Measurements from ENCODE around the gene DYNC1LI2. TPM values are rescaled to one million over a fixed set of nuclear protein-coding genes. Genes with fewer than 3 reads are reported as not detected.

DYNC1LI2 gene
- total and polyA plus RNA-seq, 4 donors = 137 to 194 (median 175) TPM

DNA sequence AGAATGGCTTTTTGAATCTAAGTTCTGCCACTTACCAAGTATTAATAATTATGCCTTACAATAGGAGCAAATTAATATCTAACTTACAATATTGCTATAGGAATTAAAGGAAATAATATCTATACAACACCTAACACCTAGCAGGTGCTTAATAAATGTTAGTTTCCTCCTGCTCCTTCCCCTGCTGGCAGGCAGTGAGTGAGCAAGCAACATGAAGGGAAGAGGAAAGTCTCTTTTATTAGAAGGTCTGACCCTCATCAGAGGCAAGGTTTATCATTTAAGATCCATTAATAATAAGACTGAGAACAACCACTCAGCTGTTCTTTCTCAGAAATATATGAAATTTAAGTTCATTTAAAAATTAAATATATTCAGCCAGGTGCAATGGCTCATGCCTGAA, 6.7 kb upstream of the DYNC1LI2 start:
- DNase-seq (ENCODE audit: low read depth in 4 of 6, low spot score in 6 of 6) = no peak
- H3K9me3 ChIP-seq (ENCODE audit: control insufficient read depth, insufficient read depth, low read length) = no peaks in the 10 kb centered on the region
- H3K4me1 ChIP-seq (ENCODE audit: control insufficient read depth, insufficient read depth, low read length) = no peaks in the 10 kb centered on the region
- no peak overlapping the region for H3K4me3 ChIP-seq (ENCODE audit: low read depth, low read length)
- no peaks in the 10 kb centered on the region for H3K36me3 ChIP-seq (ENCODE audit: control insufficient read depth, insufficient read depth, low read length)
- no peak overlapping the region for H3K27ac ChIP-seq (ENCODE audit: low read depth, low read length)
- no peaks in the 10 kb centered on the region for H3K27me3 ChIP-seq (ENCODE audit: control insufficient read depth, insufficient read depth, low read length)

DNA sequence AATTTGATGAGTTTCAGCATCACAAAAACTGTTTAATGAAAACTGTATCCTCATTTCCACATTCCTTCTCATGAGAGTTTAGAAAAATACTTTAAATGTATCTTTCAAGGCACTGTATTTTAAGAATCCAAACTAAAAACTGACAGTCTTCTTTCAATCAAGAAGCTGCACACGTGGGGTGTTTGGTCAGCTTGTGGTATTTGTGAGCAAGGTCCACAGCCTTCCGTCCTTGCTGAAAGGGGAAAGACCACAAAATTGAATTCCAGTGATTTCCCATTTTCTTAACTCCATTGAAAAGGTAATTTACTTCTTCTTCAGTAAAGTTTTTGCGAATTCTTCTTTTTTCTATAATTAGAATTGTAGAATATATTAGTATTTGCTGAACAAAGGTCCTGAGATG, 3.4 kb upstream of the DYNC1LI2 start:
- H3K36me3 ChIP-seq (ENCODE audit: control insufficient read depth, insufficient read depth, low read length) = peaks cover 3% of the 10 kb centered on the region
- no peak overlapping the region for H3K27ac ChIP-seq (ENCODE audit: low read depth, low read length)
- no peak overlapping the region for H3K4me3 ChIP-seq (ENCODE audit: low read depth, low read length)
- H3K9me3 ChIP-seq (ENCODE audit: control insufficient read depth, insufficient read depth, low read length) = no peaks in the 10 kb centered on the region
- no peaks in the 10 kb centered on the region for H3K27me3 ChIP-seq (ENCODE audit: control insufficient read depth, insufficient read depth, low read length)
- DNase-seq (ENCODE audit: low read depth in 4 of 6, low spot score in 6 of 6) = no peak
- no CpG with 5 or more reads among the region's 3 CpGs for WGBS (ENCODE audit: insufficient coverage)
- H3K4me1 ChIP-seq (ENCODE audit: control insufficient read depth, insufficient read depth, low read length) = peaks cover 14% of the 10 kb centered on the region

GRCh38 chr16:66754211-66754610, 2.8 kb upstream of the DYNC1LI2 start:
- no peaks in the 10 kb centered on the region for H3K27me3 ChIP-seq (ENCODE audit: control insufficient read depth, insufficient read depth, low read length)
- H3K27ac ChIP-seq (ENCODE audit: low read depth, low read length) = no peak overlapping the region
- no peak for DNase-seq (ENCODE audit: low read depth in 4 of 6, low spot score in 6 of 6)
- H3K36me3 ChIP-seq (ENCODE audit: control insufficient read depth, insufficient read depth, low read length) = peaks cover 3% of the 10 kb centered on the region
- no peaks in the 10 kb centered on the region for H3K9me3 ChIP-seq (ENCODE audit: control insufficient read depth, insufficient read depth, low read length)
- no peak overlapping the region for H3K4me3 ChIP-seq (ENCODE audit: low read depth, low read length)
- no CpG with 5 or more reads among the region's 2 CpGs for WGBS (ENCODE audit: insufficient coverage)
- H3K4me1 ChIP-seq (ENCODE audit: control insufficient read depth, insufficient read depth, low read length) = peaks cover 14% of the 10 kb centered on the region

DNA sequence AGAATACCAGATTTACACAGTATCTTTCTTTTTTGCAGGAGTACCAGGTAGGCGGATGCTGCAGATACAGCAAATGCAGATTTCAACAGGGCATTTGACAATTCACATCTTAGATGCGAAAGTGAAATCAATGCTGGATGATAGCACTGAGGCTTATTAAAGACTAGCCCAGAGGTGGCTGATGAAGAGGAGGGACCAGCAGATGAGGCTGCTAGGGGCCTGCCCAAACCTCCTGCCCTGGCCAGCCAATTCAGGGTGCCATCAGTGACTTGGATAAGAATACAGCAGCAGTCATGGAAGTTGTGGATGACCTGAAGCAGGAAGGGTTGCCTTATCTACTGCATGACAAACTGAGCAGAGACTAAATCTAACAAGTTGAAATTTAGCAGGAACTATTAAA, 1.5 kb upstream of the DYNC1LI2 start:
- no peak for DNase-seq (ENCODE audit: low read depth in 4 of 6, low spot score in 6 of 6)
- no peaks in the 10 kb centered on the region for H3K27me3 ChIP-seq (ENCODE audit: control insufficient read depth, insufficient read depth, low read length)
- WGBS (ENCODE audit: insufficient coverage) = 97% methylated on average over 2 of the region's 2 CpGs
- H3K4me3 ChIP-seq (ENCODE audit: low read depth, low read length) = no peak overlapping the region
- peaks cover 12% of the 10 kb centered on the region for H3K36me3 ChIP-seq (ENCODE audit: control insufficient read depth, insufficient read depth, low read length)
- H3K9me3 ChIP-seq (ENCODE audit: control insufficient read depth, insufficient read depth, low read length) = no peaks in the 10 kb centered on the region
- no peak overlapping the region for H3K27ac ChIP-seq (ENCODE audit: low read depth, low read length)
- H3K4me1 ChIP-seq (ENCODE audit: control insufficient read depth, insufficient read depth, low read length) = peaks cover 14% of the 10 kb centered on the region

GRCh38 chr16:66752379-66752778, 970 bp upstream of the DYNC1LI2 start:
- peak in 1 of 6 donors; percentile 18 for DNase-seq (ENCODE audit: low read depth in 4 of 6, low spot score in 6 of 6)

DNA sequence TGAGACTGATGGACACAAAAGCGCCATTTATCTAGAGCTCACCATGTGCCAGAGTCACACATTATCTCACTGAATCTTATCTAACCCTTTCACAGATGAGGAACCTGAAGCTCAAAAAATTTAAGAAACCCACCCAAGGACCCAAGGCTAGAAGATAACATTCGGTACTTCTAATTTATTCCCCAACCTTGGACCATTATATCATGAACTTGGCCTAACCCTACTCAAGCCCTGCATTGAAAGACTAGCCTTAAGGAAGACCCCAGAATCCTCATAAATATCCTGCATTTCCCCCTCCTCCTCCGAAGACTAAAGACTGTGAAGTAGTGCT, 548 bp upstream of the DYNC1LI2 start:
- no peaks in the 10 kb centered on the region for H3K9me3 ChIP-seq (ENCODE audit: control insufficient read depth, insufficient read depth, low read length)
- peaks cover 14% of the 10 kb centered on the region for H3K4me1 ChIP-seq (ENCODE audit: control insufficient read depth, insufficient read depth, low read length)
- peak overlapping the region; percentile 35 for H3K4me3 ChIP-seq (ENCODE audit: low read depth, low read length)
- no peak overlapping the region for H3K27ac ChIP-seq (ENCODE audit: low read depth, low read length)
- H3K36me3 ChIP-seq (ENCODE audit: control insufficient read depth, insufficient read depth, low read length) = peaks cover 21% of the 10 kb centered on the region
- 33% methylated on average over 2 of the region's 3 CpGs for WGBS (ENCODE audit: insufficient coverage)
- H3K27me3 ChIP-seq (ENCODE audit: control insufficient read depth, insufficient read depth, low read length) = no peaks in the 10 kb centered on the region
- DNase-seq (ENCODE audit: low read depth in 4 of 6, low spot score in 6 of 6) = no peak

More at GRCh38 chr16:66752379-66752778, 970 bp upstream of the DYNC1LI2 start:
- Histone ChIP-seq H3K27ac (ENCODE audit: low read depth, low read length) (no peak overlapping the region), H3K4me3 (ENCODE audit: low read depth, low read length) (no peak overlapping the region), H3K4me1 (ENCODE audit: control insufficient read depth, insufficient read depth, low read length) (peaks cover 14% of the 10 kb centered on the region), H3K9me3 (ENCODE audit: control insufficient read depth, insufficient read depth, low read length) (no peaks in the 10 kb centered on the region), H3K36me3 (ENCODE audit: control insufficient read depth, insufficient read depth, low read length) (peaks cover 18% of the 10 kb centered on the region), H3K27me3 (ENCODE audit: control insufficient read depth, insufficient read depth, low read length) (no peaks in the 10 kb centered on the region)
- 69% methylated on average over 3 of the region's 6 CpGs for WGBS (ENCODE audit: insufficient coverage)

DNA sequence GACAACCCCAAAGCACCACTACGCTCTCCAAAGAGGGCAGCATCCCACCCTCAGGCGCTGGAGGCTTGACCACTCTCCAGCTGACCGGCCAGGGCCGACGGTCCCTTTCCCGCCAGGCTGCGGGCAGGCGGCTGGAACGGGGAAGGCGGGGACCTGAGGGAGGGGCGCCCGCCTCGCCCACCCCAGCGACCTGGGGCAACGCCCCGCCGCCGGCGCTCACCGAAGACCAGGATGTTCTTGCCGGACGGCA, 431 bp downstream of the DYNC1LI2 start:
- peak overlapping the region; percentile 84 for H3K4me3 ChIP-seq (ENCODE audit: low read depth, low read length)
- H3K36me3 ChIP-seq (ENCODE audit: control insufficient read depth, insufficient read depth, low read length) = peaks cover 25% of the 10 kb centered on the region
- H3K9me3 ChIP-seq (ENCODE audit: control insufficient read depth, insufficient read depth, low read length) = no peaks in the 10 kb centered on the region
- peaks cover 14% of the 10 kb centered on the region for H3K4me1 ChIP-seq (ENCODE audit: control insufficient read depth, insufficient read depth, low read length)
- WGBS (ENCODE audit: insufficient coverage) = 0% methylated on average over 22 of the region's 22 CpGs
- H3K27ac ChIP-seq (ENCODE audit: low read depth, low read length) = peak overlapping the region; percentile 52
- DNase-seq (ENCODE audit: low read depth in 4 of 6, low spot score in 6 of 6) = peak in 2 of 6 donors; percentile 30 to 50
- H3K27me3 ChIP-seq (ENCODE audit: control insufficient read depth, insufficient read depth, low read length) = no peaks in the 10 kb centered on the region

DNA sequence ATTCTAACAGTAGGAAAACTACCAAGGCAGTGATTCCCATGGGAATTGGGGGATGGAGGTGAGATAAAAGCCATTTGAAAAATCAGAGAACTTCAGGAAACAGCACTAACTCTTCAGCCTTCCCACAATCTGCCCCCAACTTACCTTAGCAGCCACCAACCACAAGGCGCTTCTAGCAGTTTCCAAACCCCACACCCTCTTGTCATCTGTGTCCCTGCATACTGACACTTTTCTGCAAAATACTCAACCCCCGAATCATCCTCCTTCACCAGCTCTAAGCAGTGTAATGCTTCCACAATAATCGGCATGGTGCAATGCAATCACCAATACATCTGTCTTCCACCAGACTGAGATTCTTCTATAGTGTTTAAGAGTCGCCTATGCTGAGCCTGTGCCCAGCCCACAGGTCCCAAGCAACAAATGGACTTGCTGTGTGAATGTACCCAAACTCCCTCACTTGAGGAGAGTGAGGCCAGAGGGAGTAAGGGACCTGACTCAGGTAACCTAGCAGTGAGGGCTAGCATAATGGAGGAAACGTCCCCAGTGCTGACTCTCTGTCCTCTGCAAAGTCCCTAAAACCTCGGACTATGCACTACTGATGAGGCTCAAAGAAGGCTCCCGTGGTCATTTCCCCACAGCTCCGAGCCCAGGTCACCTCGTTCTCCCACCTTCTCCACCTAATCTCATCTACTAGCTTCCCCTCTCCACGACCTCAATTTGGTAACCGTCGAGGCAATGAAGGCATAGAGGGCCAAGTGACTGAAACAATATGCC, 943 bp downstream of the DYNC1LI2 start:
- WGBS (ENCODE audit: insufficient coverage) = 20% methylated on average over 11 of the region's 12 CpGs
- DNase-seq (ENCODE audit: low read depth in 4 of 6, low spot score in 6 of 6) = no peak
- no peaks in the 10 kb centered on the region for H3K9me3 ChIP-seq (ENCODE audit: control insufficient read depth, insufficient read depth, low read length)
- peak overlapping the region; percentile 52 for H3K27ac ChIP-seq (ENCODE audit: low read depth, low read length)
- H3K27me3 ChIP-seq (ENCODE audit: control insufficient read depth, insufficient read depth, low read length) = no peaks in the 10 kb centered on the region
- peaks cover 14% of the 10 kb centered on the region for H3K4me1 ChIP-seq (ENCODE audit: control insufficient read depth, insufficient read depth, low read length)
- peaks cover 28% of the 10 kb centered on the region for H3K36me3 ChIP-seq (ENCODE audit: control insufficient read depth, insufficient read depth, low read length)
- peak overlapping the region; percentile 84 for H3K4me3 ChIP-seq (ENCODE audit: low read depth, low read length)

DNA sequence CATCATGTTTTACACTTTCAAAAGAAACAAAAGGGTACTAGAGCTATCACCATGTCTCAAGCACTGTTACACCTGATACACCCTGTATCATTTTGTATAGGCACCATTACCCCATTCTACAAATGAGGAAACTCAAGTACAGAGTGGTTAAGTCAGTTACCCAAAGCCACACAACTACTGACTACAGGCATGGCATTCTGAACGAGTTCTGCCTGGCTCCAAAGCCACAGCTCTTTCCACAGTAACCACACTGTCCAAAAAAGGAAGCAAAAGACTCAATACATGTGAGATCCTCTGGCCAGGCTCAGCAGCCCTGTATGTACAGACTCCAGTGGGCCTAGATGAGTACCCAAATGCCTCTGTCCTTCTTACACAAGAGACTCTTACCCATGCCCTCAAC, 4.7 kb downstream of the DYNC1LI2 start:
- H3K27me3 ChIP-seq (ENCODE audit: control insufficient read depth, insufficient read depth, low read length) = no peaks in the 10 kb centered on the region
- no peak for DNase-seq (ENCODE audit: low read depth in 4 of 6, low spot score in 6 of 6)
- 25% methylated on average over 1 of the region's 1 CpG for WGBS (ENCODE audit: insufficient coverage)
- H3K36me3 ChIP-seq (ENCODE audit: control insufficient read depth, insufficient read depth, low read length) = peaks cover 51% of the 10 kb centered on the region
- no peak overlapping the region for H3K27ac ChIP-seq (ENCODE audit: low read depth, low read length)
- no peak overlapping the region for H3K4me3 ChIP-seq (ENCODE audit: low read depth, low read length)
- no peaks in the 10 kb centered on the region for H3K9me3 ChIP-seq (ENCODE audit: control insufficient read depth, insufficient read depth, low read length)
- H3K4me1 ChIP-seq (ENCODE audit: control insufficient read depth, insufficient read depth, low read length) = peaks cover 30% of the 10 kb centered on the region

- no peaks in the 10 kb centered on the region for H3K9me3 ChIP-seq (ENCODE audit: control insufficient read depth, insufficient read depth, low read length)
- H3K36me3 ChIP-seq (ENCODE audit: control insufficient read depth, insufficient read depth, low read length) = peaks cover 53% of the 10 kb centered on the region
- H3K27me3 ChIP-seq (ENCODE audit: control insufficient read depth, insufficient read depth, low read length) = no peaks in the 10 kb centered on the region
- H3K4me3 ChIP-seq (ENCODE audit: low read depth, low read length) = no peak overlapping the region
- WGBS (ENCODE audit: insufficient coverage) = 81% methylated on average over 3 of the region's 3 CpGs
- H3K4me1 ChIP-seq (ENCODE audit: control insufficient read depth, insufficient read depth, low read length) = peaks cover 33% of the 10 kb centered on the region
- no peak for DNase-seq (ENCODE audit: low read depth in 4 of 6, low spot score in 6 of 6)
- H3K27ac ChIP-seq (ENCODE audit: low read depth, low read length) = no peak overlapping the region
Observed at GRCh38 chr16:66746048-66746447, 5.4 kb downstream of the DYNC1LI2 start.

All from spinal cord (tissue), 10 donors.